Rectal smooth muscle tissue (tissue), 1 donor: ENCODE results near the gene ZNF557.

Experiments
- H3K27ac ChIP-seq: one replicate; pipeline ENCODE4 v1.7.0; 2013; ENCODE audit warnings: low read depth, low read length, inconsistent platforms
- H3K27me3 ChIP-seq: one replicate; pipeline ENCODE4 v1.7.0; 2013; ENCODE audit warnings: low read length; ENCODE audit not compliant: control insufficient read depth, insufficient read depth
- H3K36me3 ChIP-seq: one replicate; pipeline ENCODE4 v1.7.0; 2013; ENCODE audit warnings: low read length; ENCODE audit not compliant: control insufficient read depth, insufficient read depth
- H3K4me1 ChIP-seq: one replicate; pipeline ENCODE4 v1.7.0; 2013; ENCODE audit warnings: low read length; ENCODE audit not compliant: control insufficient read depth, insufficient read depth
- H3K4me3 ChIP-seq: one replicate; pipeline ENCODE4 v1.7.0; 2013; ENCODE audit warnings: low read length
- H3K9ac ChIP-seq: one replicate; pipeline ENCODE4 v1.7.0; 2013; ENCODE audit warnings: low read length

Gene ZNF557

DNA sequence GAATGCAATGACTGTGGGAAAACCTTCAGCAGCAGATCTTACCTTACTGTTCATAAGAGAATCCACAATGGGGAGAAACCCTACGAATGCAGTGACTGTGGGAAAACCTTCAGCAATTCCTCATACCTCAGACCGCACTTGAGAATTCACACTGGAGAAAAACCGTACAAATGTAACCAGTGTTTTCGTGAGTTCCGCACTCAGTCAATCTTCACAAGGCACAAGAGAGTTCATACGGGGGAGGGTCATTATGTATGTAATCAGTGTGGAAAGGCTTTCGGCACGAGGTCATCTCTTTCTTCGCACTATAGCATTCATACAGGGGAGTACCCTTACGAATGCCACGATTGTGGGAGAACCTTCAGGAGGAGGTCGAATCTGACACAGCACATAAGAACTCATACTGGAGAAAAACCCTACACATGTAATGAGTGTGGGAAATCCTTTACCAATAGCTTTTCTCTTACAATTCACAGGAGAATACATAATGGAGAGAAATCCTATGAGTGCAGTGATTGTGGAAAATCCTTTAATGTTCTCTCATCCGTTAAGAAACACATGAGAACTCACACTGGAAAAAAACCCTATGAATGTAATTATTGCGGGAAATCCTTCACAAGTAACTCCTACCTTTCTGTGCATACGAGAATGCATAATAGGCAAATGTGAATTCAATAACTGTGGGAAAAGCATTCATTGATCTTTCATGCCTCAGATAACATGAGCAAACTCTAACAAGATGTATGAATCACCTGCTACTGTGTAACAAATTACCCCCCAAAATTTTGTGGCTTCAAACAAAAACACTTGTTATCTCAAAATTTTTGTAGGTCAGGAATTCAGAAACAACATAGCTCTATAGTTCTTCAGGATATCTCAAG lies 13.8 kb downstream of the ZNF557 start:
- H3K27ac ChIP-seq: no peak overlapping the region
- no peaks in the 10 kb centered on the region for H3K27me3 ChIP-seq
- peaks cover 58% of the 10 kb centered on the region for H3K36me3 ChIP-seq
- H3K4me3 ChIP-seq: no peak overlapping the region
- H3K4me1 ChIP-seq: no peaks in the 10 kb centered on the region
- H3K9ac ChIP-seq: no peak overlapping the region

DNA sequence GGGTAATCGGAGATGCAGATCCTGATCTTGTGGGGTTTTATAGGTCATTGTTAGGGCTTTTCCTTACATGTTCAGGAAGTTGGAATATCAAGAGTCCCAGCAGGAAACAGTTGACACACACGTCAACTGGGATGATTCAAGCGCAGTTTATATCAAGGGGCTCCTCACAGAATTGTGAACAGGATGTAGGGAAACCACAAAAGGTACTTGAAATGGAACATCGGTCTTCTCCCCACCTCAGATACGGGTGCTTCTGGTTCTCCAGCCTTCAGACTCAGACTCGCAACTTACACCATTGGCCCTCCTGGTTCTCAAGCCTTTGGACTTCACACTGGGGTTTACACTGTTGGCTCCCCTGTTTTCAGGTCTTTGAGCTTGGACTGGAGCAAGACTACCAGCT lies 19.5 kb downstream of the ZNF557 start:
- Histone ChIP-seq H3K27me3 (no peaks in the 10 kb centered on the region), H3K9ac (no peak overlapping the region), H3K27ac (no peak overlapping the region), H3K36me3 (peaks cover 8% of the 10 kb centered on the region), H3K4me1 (no peaks in the 10 kb centered on the region), H3K4me3 (no peak overlapping the region)

DNA sequence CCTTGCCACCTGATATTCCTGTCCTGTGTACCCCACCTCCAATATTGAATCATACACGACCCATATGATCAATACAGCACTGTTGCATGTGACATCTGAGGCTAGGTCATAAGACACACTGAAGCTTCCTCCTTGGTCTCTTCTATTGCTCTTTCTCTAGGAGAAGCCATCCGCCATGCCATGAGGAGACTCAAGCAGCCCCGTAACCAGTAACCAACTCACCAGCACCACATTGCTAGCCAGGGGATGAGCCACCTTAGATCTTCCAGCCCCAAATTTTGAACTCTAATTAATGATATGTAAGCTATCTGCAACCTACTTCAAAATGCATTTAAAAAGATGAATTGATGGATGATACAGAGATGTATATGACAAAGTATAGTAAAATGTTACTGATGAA lies 28.6 kb downstream of the ZNF557 start:
- no peaks in the 10 kb centered on the region for H3K27me3 ChIP-seq
- no peaks in the 10 kb centered on the region for H3K36me3 ChIP-seq
- H3K4me3 ChIP-seq: no peak overlapping the region
- H3K9ac ChIP-seq: no peak overlapping the region
- peak overlapping the region; percentile 96 for H3K27ac ChIP-seq
- H3K4me1 ChIP-seq: no peaks in the 10 kb centered on the region

DNA sequence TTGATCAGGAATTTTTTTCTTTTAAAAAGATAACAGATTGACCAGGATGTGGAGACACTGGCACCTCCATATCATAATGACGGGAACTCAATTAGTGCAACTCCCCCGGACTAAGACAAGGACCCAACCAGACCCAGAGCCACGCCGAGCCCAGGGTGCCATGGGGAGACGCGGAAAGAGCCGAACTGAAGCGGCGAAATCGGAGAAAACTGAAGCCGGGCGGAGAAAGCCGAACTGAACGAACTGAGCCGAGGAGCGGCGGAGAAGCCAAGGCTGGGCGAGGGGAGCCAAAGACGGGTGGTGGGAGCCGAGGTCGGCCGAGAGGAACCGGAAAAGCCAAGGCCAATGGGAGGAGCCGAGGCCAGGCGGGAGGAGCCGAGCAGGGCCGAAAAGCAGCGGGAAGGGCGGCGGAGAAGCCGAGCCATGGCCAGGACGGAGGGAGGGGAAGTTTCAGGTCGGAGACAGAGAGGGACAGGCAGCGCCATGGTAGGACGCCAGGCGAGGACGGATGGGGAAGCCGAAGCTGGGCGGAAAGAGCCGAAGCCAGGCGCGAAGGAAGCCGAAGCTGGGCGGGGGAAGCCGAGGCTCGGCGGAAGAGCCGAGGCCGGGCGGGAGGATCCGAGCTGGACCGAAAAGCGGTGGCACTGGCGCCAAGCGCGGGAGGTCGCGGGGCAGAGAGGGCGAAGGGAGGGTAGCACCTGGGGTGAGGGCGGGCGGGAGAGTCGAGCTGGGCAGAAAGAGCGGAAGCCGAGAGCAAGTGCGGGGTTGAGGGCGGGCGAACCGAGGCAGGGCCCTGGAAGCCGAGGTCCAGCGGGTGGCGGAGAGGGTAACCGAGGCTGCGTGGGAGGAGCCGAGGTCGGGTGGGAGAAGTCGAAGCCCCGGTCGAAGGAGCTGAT lies 29.4 kb downstream of the ZNF557 start:
- Histone ChIP-seq H3K9ac (peak overlapping the region; percentile 98), H3K27me3 (no peaks in the 10 kb centered on the region), H3K36me3 (no peaks in the 10 kb centered on the region), H3K27ac (peak overlapping the region; percentile 96), H3K4me1 (no peaks in the 10 kb centered on the region), H3K4me3 (peak overlapping the region; percentile 95)

- H3K9ac ChIP-seq: peak overlapping the region; percentile 59
- peak overlapping the region; percentile 96 for H3K27ac ChIP-seq
- no peaks in the 10 kb centered on the region for H3K36me3 ChIP-seq
Measured at GRCh38 chr19:7099597-7099921, 30.1 kb downstream of the ZNF557 start.

GRCh38 chr19:7101498-7102253 lies 32.2 kb downstream of the ZNF557 start:
- Histone ChIP-seq H3K27me3 (no peaks in the 10 kb centered on the region), H3K4me1 (no peaks in the 10 kb centered on the region), H3K36me3 (no peaks in the 10 kb centered on the region), H3K27ac (no peak overlapping the region), H3K4me3 (no peak overlapping the region), H3K9ac (no peak overlapping the region)

More at GRCh38 chr19:7099597-7099921, 30.1 kb downstream of the ZNF557 start:
- Histone ChIP-seq H3K27me3 (no peaks in the 10 kb centered on the region), H3K4me3 (peak overlapping the region; percentile 95), H3K4me1 (no peaks in the 10 kb centered on the region)

DNA sequence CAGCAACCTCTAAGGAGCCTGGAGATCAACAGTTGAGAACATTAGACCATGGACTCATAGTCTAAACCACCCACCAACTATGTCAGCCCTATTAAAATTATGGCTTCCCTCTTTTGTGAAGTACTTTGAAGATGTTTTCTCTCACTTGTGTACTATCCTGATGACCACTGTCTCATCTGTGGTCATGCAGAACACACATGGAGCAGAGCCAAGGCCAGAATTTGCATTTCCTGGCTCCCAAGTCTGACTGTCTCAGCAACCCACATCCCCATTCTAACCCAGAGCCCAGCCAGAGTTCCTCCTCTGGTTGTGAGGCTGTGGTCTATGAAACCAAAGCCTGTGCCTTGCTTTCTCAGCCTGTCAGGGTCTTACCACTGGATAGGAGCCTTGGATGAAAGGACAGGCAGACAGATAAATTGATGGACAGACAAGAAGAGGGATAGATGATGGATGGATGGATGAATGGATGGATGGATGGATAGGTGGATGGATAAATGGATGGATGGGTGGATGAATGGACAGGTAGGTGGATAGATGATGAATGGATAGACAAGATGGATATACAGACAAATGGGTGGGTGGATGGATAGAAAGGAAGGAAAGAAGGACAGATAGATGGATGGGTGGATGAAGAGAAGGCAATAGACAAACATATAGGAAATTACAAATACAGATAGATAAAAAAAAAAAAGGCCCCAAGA lies 35.4 kb downstream of the ZNF557 start:
- Histone ChIP-seq H3K4me3 (no peak overlapping the region), H3K27me3 (no peaks in the 10 kb centered on the region), H3K27ac (no peak overlapping the region), H3K9ac (no peak overlapping the region), H3K36me3 (no peaks in the 10 kb centered on the region), H3K4me1 (no peaks in the 10 kb centered on the region)

GRCh38 chr19:7106711-7107657 lies 37.5 kb downstream of the ZNF557 start:
- Histone ChIP-seq H3K4me3 (no peak overlapping the region), H3K4me1 (no peaks in the 10 kb centered on the region), H3K9ac (no peak overlapping the region), H3K27ac (no peak overlapping the region), H3K36me3 (no peaks in the 10 kb centered on the region), H3K27me3 (no peaks in the 10 kb centered on the region)

DNA sequence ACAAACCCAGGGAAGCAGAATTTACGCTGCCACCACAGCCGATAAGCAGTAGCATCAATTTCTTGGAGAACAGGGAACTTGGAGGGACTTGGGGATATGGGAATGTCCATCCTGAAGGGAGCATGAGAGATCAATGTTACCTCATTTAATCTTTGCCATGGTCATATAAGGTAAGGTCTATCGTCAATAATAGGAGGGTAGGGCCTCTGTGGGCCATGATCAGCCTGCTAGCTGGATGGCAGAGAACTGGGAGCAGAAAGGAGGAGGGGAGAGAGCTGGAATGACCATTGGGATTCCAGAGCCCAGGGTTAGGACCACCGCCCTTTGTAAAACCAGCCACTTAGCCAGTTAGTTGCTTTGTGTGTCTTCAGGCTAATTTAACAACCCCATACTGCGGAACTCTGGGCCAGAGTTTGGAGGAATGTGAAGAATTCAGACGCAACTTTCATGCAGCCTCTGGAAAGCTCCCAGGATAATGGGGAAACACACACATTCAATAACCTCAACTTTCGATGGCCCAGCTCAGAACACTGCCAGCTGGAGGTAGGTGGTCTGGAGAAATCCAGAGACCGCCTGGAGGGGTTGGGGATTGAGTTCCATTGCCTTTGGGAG lies 40.3 kb downstream of the ZNF557 start:
- H3K4me3 ChIP-seq: no peak overlapping the region
- no peaks in the 10 kb centered on the region for H3K36me3 ChIP-seq
- H3K9ac ChIP-seq: no peak overlapping the region
- H3K27ac ChIP-seq: no peak overlapping the region
- H3K4me1 ChIP-seq: no peaks in the 10 kb centered on the region
- no peaks in the 10 kb centered on the region for H3K27me3 ChIP-seq

DNA sequence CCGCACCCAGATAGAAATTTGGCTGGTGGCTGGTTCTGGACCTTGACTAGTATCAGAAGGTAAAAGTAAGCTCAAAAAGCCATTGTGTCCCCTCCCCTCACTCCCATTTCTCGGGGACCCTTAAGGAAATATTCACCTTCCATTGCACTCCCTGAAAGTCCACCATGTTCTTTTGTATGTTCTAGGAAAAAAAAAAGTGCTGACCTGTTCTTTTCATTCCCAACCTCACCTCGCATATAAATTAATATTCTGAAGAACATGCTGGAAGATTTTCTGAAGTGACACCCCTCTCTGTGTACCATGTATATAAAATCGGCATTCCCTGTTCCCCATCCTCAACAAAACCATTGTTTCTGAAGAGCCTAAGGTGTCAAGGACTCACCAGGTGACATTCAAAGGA lies 43.2 kb downstream of the ZNF557 start:
- no peaks in the 10 kb centered on the region for H3K27me3 ChIP-seq

GRCh38 chr19:7113233-7113632 lies 43.7 kb downstream of the ZNF557 start:
- Histone ChIP-seq H3K36me3 (peaks cover 3% of the 10 kb centered on the region), H3K9ac (no peak overlapping the region), H3K4me3 (no peak overlapping the region), H3K27ac (no peak overlapping the region), H3K27me3 (no peaks in the 10 kb centered on the region), H3K4me1 (no peaks in the 10 kb centered on the region)

More for the DNA sequence above, 43.2 kb downstream of the ZNF557 start:
- H3K27ac ChIP-seq: no peak overlapping the region
- H3K4me3 ChIP-seq: no peak overlapping the region
- no peaks in the 10 kb centered on the region for H3K4me1 ChIP-seq
- H3K9ac ChIP-seq: no peak overlapping the region
- peaks cover 3% of the 10 kb centered on the region for H3K36me3 ChIP-seq
